ENCODE results near the gene TMEM30B. TPM values are rescaled to one million over a fixed set of nuclear protein-coding genes. Genes with fewer than 3 reads are reported as not detected.
"Not testable (repeated sequence)": the region's sequence is repeated elsewhere in the genome, so short reads cannot be mapped to it uniquely, and the experiment has no call there.

TMEM30B gene, protein sequence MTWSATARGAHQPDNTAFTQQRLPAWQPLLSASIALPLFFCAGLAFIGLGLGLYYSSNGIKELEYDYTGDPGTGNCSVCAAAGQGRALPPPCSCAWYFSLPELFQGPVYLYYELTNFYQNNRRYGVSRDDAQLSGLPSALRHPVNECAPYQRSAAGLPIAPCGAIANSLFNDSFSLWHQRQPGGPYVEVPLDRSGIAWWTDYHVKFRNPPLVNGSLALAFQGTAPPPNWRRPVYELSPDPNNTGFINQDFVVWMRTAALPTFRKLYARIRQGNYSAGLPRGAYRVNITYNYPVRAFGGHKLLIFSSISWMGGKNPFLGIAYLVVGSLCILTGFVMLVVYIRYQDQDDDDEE
- 12.3 TPM for total RNA-seq (ENCODE audit: insufficient read depth, low replicate concordance)

DNA sequence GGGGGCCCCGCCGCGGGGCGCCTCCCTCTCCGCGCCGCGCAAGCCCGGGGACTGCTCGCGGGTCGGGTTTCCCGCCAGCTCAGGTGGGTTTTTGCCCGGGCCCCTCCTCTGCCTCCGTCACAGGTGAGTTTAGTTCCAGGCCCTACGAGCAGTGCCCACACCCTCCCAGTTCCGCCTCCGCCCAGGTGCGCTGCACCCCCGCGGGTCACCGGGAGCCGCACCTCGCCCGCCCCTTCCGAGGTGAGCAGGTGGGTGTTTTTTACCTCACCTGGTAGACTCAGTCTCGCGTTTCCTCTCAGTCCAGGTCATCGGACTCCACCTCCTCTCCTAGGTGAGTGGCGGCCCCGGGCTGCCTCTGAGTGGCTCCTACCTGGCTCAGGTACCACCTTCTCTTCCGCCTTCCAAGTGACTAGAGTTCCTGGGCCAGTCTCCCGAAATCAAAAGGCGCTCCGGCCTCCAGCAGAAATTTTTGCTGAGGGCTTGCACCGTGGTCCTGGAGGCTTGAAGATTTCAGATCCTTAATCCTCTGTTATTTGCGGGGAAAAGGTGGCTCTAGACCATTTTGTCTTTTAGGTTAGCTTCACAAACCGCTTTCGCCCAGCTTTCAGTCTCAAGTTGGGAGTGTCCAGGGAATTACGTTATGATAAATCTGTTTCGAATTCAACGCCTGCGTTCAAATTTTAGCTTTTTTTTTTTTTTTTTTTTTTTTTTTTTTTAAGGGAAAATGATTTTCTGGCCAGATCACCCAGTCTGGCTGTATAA is at the start of gene TMEM30B:
TSS of gene TMEM30B (minus strand) at position 153 of the 762 bp plus-strand sequence. CDS start 191 bp downstream, outside the sequence.
- peak; percentile 48 for DNase-seq (ENCODE audit: low spot score)

DNA sequence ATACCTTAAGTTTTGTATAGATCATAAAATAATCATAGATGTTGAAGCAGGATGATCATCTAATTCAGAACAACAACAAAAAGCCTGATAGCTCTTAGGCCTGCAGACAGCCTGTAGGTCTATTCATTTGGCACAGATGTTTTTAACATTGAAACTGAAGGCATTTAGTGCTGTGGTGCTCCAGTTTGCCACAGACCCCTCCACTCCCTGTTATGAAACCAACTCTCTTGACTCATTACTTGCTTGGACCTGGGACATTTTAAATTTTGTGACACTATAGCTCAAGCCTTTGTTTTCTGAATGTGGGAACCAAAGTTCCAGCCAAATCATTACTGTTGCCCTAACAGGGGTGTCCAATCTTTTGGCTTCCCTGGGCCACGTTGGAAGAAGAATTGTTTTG is 49.4 kb upstream of the TMEM30B start:
- DNase-seq (ENCODE audit: low spot score) = no peak

DNA sequence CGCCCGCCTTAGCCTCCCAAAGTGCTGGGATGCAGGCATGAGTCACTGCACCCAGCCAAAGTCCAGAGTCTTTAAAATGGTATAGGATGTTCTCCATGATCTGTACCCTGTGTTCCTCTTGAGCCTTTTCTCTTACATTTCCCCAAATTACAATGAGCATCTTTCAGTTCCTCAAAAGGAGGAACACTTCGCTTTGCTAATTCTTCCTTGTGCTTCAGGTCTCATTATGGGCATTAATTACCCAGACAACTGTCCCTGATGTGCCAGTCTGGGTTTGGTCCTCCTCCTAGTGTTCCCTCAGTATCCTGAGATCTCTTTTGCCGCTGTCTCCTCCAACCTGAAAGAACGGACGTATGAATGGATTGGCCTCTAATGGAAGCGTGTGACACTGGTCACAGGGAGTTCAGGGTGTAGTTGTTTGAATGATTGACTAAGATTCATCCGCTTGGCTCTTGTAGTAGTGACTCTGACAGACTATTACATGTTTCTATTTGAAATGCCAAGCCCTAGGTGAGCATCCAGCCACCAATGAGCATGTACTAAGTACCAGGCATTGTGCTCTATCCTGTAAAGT is 48.4 kb upstream of the TMEM30B start:
- DNase-seq (ENCODE audit: low spot score) = no peak

DNA sequence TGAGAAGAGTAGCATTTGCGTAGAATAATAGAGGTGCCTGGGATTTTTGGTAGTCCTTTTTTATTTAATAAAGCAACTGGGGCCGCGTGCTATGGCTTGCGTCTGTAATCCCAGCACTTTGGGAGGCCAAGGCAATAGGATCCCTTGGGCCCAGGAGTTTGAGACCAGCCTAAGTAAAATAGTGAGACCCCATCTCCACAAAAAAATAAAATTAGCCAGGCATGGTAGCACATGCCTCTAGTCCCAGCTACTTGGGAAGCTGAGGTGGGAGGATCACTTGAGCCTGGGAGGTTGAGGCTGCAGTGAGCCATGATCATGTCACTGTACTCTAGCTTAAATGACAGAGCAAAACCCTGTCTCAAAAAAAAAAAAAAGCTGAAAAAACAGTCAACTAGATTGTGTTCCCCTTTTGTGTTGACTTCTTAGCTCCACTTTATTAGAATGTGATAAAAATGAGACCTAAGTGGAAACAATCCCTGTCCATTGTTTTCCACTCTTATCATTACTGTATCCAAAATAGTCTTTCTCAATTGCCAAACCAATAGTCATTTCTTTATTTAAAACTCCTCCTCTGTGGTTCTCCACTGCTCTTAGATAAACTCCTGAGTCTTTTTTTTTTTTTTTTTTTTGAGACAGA is 47.6 kb upstream of the TMEM30B start:
- DNase-seq (ENCODE audit: low spot score) = no peak

DNA sequence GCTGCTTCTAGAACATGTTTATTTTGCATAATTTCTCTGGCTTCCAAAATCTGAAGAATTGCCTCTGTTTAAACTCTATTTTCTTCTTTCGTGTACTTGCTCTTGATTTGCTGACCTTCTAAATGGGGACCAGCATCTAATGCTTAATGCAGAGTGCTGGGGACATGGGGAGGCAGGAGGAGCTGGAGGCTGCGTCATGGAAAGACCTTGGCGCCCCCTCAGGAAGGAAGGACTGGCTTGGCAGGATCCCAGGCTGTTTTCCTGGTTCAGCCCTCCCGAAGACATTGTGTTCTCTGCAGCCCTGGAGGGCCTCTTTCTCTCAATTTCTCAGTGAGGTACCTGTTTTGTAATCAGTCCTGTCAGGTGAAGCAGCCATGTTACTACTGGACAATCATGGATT is 45.7 kb upstream of the TMEM30B start:
- peak; percentile 51 for DNase-seq (ENCODE audit: low spot score)

DNA sequence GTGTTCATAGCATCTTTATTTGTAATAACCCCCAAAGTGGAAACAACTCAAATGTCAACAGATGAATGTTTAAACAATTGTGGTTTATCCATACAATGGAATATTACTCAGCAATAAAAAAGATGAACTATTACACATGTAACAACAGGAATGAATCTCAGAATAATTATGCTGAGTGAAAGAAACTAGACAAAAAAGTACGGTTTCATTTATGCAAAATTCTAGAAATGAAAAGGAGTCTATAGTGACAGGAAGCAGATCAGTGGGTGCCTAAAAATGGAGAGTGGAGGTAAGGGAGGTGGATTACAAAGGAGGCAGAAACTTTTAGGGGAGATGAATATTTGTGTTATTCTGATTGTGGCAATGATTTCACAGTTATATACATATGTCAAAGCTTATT is 45.0 kb upstream of the TMEM30B start:
- DNase-seq (ENCODE audit: low spot score) = no peak

DNA sequence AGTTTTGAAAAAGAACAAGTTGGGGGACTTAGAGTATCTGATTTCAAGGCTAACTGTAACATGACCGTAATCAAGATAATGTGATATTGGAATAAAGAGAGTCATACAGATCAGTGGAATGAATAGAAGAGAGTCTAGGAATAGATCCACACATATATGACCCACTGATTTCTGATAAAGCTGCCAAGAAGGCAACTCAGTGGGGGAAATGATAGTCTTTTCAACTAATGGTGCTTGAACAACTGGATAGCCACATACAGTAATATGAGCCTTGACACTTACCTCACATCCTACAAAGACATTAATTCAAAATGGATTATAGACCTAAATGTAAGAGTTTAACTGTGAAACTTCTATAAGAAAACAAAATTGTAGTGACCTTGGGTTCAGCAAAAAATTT is 44.0 kb upstream of the TMEM30B start:
- no peak for DNase-seq (ENCODE audit: low spot score)

DNA sequence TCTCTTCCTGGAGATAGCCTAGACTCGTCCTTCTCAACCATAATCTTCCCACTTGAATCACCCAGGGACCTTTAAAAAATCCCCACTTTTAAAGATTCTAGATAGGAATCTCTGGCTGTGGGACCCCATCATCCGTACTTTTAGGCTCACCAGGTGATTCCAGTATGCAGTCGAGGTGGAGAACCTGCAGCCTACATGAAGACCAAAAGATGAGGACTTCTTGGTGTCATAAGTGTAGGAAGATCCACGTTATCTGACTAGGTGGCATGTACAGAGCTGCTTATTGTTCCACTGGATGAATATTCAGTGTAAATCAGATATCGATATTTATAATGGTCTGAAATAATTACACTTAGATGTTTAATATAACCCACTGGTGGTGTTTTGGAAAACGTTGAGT is 42.8 kb upstream of the TMEM30B start:
- DNase-seq (ENCODE audit: low spot score) = no peak

DNA sequence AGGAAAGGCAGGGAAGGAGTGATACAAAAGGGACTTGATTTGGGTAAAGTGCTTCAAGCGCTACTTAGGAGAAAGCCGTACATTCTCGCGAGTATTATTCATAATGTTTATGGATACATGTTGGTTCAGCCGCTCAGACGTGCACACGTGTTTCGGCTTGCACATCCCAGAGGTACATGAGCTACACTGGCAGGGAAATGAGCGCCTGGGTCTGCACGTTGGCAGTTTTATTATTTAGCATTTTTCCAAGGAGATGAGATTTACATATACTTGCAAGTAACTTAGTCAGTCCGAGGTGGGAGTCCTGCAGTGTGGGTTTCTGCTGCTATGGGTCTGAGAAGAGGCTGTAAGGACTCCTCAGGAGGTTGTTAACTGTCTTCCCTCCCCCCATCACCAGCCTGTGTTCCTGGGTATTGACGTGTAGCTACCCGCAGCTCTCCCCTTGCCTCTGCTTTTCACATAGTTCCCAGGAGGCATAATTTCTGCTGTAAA is 41.7 kb upstream of the TMEM30B start:
- DNase-seq (ENCODE audit: low spot score) = peak; percentile 54

DNA sequence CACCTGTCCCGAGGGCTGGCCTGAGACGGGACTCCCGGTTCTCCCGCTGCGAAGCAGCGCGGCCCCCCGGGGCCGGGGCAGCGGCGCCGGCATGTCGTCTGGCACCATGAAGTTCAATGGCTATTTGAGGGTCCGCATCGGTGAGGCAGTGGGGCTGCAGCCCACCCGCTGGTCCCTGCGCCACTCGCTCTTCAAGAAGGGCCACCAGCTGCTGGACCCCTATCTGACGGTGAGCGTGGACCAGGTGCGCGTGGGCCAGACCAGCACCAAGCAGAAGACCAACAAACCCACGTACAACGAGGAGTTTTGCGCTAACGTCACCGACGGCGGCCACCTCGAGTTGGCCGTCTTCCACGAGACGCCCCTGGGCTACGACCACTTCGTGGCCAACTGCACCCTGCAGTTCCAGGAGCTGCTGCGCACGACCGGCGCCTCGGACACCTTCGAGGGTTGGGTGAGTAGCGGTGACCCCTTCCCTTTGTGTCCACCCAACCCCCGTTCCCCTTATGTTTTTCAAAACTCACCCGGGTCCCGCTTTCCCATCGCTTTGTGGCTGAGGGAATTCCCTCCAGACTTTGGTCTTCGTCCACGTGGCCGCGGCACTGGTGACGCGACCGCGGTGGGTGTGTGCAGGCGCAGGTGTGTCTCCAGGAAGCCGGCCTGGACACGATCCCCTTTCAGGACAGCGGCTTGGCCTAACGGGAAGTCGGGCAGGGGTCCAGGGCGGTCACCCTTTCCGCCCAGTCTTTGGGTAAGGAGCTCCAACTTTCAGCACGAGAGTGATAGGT is 41.1 kb upstream of the TMEM30B start:
- DNase-seq (ENCODE audit: low spot score) = no peak

DNA sequence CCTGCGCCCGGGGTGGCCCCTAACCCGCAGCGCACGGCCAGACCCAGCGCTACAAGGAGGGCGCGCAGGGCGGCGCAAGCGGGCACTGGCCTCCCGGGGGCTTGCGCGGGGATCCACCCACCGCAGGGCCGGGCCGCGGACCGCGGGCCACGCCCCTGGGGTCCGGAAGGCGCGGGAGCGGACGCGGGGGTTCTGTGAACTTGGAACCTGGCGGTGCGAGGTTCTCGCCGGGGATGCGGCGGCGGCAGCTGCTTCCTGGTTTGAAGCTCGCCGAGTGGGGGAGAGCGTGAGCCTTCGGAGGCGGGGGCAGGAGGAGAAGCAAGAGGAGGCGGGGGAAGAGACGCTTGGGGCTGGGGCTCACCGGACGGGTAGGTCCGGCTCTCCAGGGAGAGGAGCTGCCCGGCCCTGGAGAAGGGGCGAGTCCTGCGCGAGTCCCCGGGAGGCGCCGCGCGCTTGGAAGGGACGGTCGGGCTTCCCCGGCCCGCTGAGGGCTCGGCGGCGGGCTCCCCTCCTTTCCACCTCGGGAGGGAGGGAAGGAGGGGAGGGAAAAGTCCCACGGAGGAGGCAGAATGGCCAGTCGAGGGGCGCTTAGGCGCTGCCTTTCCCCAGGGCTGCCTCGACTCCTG is 40.4 kb upstream of the TMEM30B start, which contains the start of gene PRKCH:
TSS of gene PRKCH (plus strand) at position 195 of the 626 bp plus-strand sequence. CDS start 523 bp downstream, outside the sequence.
- DNase-seq (ENCODE audit: low spot score) = peak; percentile 65

DNA sequence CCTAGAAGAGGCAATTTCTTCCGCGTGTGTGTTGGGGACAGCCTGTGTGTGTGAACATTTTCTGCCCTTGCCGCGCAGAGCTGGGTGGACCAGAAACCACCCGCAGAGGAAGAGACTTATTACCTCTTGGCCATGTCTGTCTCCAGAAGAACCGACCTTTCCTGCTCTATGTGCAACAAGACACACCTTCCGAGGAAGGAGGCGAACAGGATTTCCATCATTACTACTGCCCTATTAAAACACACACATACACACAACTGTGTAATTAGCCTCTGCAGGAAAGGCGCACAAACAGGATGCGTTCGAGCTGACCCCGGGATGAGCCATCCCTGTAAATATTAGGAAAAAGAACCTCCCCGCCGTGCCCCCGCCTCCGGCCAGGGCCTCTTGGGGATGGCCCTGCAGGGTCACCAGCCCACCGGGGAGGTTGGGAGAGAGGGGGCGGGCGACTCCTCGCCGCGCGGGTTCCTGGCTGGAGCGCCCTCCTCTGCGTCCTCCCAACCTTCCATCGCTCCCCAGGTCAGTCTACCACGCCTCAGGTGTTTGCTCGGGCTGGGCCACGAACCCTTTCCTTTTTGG is 39.8 kb upstream of the TMEM30B start:
- DNase-seq (ENCODE audit: low spot score) = peak; percentile 17

DNA sequence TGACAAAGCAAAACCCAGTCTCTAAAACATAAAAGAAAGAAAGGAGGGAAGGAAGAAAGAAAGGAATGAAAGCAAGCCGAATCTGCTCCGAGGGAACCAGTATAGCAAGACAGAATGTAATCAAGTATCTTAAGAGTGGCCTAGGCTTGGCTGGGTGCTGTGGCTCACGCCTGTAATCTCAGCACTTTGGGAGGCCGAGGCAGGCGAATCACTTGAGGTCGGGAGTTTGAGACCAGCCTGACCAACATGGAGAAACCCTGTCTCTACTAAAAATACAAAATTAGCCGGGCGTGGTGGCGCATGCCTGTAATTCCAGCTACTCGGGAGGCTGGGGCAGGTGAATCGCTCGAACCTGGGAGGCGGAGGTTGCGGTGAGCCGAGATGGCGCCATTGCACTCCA is 39.0 kb upstream of the TMEM30B start:
- not testable (repeated sequence) for DNase-seq (ENCODE audit: low spot score)

DNA sequence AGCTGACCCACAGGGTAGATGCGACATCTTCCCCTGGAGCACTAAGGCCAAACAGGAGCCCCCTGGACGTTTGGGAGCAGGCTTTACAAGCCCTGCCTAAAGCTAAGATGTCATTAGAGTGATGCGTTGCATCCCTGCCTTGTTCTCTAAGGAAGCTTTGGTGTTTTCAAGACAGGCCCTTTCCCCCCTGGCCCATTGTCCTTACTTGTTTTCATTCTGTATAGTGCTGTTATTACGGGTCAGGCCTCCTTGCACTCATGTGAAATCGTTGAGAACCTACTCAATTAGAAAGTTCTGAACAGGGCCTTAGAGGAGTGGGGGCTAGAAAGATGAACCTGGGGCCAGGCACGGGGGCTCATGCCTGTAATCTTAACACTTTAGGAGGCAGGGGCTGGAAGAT is 38.6 kb upstream of the TMEM30B start:
- DNase-seq (ENCODE audit: low spot score) = no peak

DNA sequence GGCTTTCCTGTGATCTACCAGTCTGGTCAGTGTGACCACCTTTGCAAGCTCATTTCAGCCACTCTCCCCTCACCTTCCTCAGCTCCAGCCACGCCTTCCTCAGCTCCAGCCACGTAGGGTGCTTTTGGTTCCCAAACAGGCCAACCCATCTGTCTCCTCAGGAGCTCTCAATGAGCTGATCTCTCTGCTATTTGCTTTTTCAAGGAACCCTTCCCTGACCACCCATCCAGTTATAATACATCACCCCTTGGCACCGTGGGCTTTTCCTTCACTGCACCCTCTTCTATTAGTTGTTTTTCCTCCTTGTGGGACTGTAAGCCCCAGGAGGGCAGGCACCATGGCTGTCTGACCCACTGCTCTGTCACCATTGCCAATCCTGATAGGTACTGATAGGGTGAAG is 37.9 kb upstream of the TMEM30B start:
- no peak for DNase-seq (ENCODE audit: low spot score)

DNA sequence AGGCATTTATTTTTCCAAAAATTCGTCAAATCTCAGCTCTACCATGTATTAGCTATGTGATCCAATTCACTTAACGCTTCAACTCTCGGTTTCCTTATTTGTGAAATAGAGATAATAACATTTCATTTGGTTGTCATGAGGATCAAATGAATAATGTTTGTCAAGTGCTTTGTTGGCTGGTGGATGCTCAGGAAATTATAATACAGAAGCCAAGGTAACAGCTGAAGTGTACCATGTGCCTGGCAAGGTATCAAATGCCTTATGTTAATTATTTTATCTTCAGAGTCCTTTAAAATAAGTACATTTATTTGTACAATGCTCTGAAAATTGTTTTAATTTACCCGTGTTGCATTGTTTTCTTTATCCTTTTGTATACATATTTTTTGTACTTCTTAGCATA is 34.2 kb upstream of the TMEM30B start:
- DNase-seq (ENCODE audit: low spot score) = no peak

DNA sequence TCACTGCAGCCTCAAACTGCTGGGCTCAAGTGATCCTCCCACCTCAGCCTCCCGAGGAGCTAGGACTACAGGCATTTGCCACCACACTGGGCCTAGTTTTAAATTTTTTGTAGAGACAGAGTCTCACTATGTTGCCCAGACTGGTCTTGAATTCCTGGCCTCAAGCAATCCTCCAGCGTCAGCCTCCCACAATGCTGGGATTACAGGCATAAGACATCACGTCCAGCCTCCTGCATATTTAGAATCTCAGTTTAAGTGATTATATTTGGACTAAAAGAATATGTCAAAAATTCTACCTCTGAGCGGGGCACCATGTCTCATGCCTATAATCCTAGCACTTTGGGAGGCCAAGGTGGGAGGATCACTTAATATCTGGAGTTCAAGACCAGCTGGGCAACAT is 27.6 kb upstream of the TMEM30B start:
- DNase-seq (ENCODE audit: low spot score) = not testable (repeated sequence)

DNA sequence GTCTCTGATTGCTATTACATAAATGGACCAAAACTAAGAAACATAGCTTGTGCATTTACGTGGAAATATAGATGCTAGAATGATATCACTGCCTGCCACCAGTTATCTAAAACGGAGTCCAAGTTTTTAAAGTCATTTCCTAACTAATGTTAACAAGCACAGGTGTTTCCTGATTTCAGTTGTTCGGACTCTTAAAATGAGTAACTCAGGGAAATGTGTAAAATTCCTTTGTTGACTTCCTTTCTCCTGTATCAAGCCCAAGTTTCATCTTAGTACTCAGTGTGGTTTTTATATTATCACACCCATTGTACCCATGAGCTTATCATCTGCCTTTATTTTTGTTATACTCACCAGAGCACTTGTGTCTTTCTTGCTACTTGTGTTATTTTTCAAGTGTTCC is 27.1 kb upstream of the TMEM30B start:
- DNase-seq (ENCODE audit: low spot score) = peak; percentile 17

DNA sequence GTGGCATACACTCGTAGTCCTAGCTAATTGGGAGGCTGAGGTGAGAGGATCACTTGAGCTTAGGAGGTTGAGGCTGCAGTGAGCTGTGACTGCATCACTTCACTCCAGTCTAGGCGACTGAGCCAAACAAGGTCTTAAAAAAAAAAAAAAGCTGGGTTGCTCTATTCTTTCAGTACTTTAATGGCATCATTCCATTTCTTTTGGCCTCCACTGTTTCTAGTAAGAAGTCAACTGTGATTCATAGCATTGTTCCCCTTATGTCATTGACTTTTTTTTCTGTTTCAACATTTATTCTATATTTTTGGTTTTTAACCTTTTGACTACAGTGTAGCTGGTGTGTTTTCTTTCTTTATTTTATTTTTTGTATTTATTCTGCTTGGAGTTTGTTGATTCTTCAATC is 23.6 kb upstream of the TMEM30B start:
- no peak for DNase-seq (ENCODE audit: low spot score)

DNA sequence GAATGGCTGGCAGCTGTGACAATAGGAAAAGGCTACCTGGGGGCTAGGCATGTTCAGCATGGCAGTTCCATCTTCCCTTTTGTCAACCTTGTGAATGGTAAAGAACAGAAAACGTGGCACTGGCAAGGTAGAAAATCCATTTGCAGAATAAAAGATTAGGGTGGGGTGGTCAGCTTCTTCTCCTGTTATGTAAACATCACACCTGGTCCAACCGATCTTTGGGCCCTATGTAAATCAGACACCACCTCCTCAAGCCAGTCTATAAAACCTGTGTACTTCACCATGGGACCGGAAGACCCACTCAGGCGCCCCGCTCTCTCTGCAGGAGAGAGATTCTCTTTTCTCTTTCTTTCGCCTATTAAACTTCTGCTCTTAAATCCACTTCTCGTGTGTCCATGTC is 19.6 kb upstream of the TMEM30B start:
- no peak for DNase-seq (ENCODE audit: low spot score)
